ENCODE results near the gene LTF.
"Not testable (repeated sequence)": the region's sequence is repeated elsewhere in the genome, so short reads cannot be mapped to it uniquely, and the experiment has no call there.

The LTF gene

DNA sequence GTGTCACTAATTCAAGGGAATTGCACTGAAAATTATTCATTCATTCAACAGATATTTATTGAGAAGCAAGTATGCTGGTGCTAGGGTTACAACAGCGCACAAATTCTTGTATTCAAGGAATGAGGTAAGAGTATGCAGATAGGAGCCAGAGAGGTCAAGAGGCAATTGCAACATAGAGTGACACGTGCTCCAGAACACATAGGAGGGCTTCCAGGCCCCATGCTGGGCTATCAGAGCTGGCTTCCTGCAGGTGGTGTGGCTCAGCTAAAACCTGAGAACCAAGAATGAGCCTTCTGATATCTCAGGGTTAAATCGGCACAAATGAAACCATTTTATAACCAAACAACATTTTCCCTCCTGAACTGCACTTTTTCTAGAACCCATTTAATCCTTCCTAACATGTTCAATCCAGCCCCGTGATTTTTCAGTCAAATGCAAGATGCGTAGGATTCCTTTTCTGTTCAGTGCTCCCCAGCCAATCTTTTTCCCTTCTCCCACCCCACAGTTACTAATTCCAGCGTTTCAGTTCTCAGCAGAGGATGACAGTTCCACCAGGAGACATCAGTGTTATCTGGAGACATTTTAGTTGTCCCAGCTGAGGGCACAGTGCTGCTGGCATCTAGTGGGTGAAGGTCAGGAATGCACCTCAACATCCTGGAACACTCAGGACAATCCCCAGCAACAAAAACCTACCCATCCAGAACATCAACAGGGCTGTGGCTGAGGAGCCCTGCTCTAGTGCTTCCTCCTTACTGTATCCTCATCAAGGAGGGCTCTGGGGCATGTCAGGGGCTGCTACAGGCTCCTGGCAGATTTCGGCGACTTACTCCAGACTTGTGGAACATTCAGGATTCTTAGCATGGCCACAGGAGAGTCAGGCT lies 70.9 kb downstream of the LTF start:
- no peak for DNase-seq (ENCODE audit: low read depth)

DNA sequence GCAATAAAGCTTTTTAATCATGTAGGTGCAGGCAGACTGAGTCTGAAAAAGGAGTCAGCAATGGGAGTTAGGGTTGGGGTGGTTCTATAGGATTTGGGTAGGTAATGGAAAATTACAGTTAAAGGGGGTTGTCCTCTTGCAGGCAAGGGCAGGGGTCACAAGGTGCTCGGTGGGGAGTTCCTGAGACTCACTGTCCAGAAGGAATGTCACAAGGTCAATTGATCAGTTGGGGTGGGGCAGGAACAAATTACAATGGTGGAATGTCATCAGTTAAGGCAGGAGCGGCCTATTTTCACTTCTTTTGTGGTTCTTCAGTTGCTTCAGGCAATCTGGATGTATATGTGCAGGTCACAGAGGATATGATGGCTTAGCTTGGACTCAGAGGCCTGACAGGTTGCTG lies 71.7 kb downstream of the LTF start:
- no peak for DNase-seq (ENCODE audit: low read depth)

- DNase-seq (ENCODE audit: low read depth): not testable (repeated sequence)
Measured at GRCh38 chr3:46391526-46391925, 73.2 kb downstream of the LTF start.

GRCh38 chr3:46389306-46389705 lies 75.4 kb downstream of the LTF start:
- no peak for DNase-seq (ENCODE audit: low read depth)

GRCh38 chr3:46388847-46389246 lies 75.9 kb downstream of the LTF start:
- DNase-seq (ENCODE audit: low read depth): not testable (repeated sequence)

DNA sequence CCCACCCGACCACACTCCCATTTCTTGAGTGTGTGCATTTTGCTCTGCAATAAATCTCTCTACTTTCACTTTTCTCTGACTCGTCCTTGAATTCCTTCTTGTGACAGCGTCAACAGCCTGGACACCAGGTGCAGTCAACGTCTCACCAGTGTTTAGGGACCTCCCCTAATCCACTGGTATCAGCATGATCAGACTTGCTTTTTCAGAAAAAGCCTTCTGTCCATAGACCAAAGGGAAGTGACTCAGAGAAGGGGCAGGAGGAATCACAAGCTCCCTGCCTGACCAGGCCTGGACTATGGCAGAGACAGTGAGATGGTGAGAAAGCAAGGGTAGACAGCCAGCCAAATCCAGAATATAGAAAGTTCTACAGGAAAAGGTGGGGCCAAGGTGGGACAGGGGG lies 78.5 kb downstream of the LTF start:
- no peak for DNase-seq (ENCODE audit: low read depth)

Measured in activated T-cell treated with anti-CD3 and anti-CD28 coated beads for 48 hours (primary cell).